Erythroblast (primary cell): Measurements from ENCODE around the gene COMP.

ENCODE experiments used
- DNase-seq, 2 experiments: peaks; one replicate each; lab custom pipeline; 2025; lab: John Stamatoyannopoulos, UW
- GATA1 ChIP-seq: IDR thresholded peaks from 2 replicates; pipeline ENCODE4 v1.6.1; 2011; ENCODE audit warnings: low read depth, mild to moderate bottlenecking, control low read depth, low read length, moderate library complexity
- POLR2A ChIP-seq: IDR thresholded peaks from 2 replicates; pipeline ENCODE4 v1.6.1; 2011; ENCODE audit warnings: mild to moderate bottlenecking, low read length

The COMP gene

DNA sequence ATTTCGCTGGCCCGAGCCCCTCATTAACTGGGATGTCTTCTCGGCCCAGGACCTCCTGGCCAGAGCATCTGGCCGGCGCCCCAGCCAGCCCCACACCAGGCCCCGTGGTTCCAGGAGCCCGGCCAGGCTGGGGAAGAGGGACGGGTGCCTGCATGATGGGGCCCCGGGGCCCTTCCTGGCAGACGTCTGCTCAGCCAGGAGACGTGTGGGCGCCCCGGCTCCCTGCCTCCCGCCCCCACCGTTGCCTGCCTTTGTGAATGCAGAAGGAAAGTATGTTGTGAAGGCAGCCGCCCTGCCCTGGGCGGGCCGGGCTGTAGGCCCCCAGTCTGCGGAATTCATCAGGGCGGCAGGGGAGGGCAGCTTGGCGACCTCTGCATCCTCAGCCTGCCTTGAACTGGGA, 4.4 kb upstream of the COMP start:
- no peak for DNase-seq
- TF ChIP-seq GATA1 (no peak), POLR2A (no peak)

DNA sequence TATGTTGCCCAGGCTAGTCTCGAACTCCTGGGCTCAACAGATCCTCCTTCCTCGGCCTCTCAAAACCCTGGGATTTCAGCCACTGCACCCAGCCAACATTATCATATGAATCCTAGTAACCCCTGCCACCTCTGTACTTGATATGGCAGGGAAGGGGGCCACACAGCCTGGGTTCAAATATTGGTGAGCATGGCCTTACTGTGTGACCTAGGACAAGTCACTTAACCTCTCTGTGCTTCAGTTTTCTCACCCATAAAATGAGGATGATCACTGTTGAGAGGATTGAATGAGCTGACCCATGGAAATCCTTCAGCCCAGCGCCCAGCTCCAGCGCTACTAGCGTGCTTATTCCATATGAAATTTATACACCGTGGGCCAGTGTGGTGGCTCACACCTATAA, 3.6 kb upstream of the COMP start:
- DNase-seq, result no peak
- TF ChIP-seq POLR2A (no peak), GATA1 (no peak)

DNA sequence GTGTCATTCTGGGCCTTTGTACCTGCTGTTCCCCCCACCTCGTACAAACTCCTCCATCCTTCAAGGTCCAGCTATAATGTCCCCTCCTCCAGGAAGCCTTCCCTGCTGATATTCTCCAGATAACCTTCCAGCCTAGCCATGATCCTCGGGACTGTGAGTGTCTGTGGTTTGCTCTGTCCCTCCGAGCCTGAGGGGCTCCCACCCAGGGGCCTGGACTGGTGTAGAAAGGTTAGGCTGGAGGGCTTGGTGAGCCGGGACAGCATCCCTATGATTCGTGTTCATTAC, 2.9 kb upstream of the COMP start:
- TF ChIP-seq GATA1 (no peak), POLR2A (no peak)
- no peak for DNase-seq

DNA sequence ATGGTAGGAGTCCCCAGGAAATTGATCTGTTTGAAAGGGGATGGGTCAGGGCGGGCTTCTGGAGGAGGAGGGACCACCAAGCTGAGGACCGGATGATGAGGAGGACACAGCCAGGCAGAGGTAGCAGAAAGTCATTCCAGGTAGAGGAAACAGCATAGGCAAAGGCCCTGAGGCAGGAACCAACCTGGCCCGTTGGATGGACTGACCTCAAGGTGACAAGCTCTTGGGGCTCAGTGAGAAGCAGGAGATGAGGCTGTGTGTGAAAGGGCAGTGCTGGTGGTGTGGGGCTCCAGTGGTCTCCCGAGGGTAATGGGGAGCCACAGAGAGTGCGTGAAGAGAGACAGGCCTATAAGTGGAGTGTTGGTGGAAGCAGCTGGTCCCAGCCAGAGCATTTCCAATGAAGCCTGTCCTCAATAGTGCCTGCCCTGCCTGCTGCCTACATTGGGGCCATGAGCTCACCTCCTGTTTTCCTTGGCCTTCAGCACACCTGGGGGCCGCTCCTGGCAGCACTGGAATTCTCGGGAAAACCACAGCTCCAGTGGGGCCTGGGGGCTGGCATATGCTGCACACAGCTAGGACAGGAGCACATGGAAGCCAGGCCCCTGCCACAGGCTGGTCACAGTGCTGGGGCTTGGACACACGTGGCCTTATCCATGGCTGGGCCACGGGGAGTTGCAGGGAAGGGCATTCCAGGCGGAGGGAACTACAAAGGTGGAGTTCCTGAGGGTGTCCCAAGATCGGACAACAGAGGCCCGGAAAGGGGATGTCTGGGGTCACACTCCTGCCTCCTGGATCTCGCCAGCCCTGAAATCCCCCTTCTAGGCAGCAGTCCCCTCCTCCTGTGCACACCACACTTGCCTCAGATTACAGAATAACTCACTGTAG, 2.3 kb upstream of the COMP start:
- TF ChIP-seq POLR2A, result no peak
- TF ChIP-seq GATA1, result no peak
- DNase-seq, result no peak

DNA sequence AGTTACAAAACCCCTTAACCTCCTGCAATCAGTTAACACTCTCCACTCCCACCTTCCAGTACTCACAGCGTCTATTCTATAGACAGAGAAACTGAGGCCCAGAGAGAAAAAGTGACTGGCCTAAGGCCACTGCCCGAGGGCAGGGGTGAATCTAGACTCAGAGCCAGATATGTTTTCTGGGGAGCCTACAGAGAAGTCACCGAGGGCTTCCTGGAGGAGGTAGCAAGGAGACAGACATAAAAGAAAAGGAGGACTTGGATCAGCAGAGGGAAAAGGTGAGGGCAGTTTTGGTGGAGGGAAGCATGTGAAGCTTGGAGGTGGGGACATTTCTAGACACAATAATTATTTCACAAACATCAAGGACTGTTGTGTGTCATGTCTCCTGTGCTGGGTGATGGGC, 1.6 kb upstream of the COMP start:
- DNase-seq, result no peak
- TF ChIP-seq GATA1 (no peak), POLR2A (no peak)

DNA sequence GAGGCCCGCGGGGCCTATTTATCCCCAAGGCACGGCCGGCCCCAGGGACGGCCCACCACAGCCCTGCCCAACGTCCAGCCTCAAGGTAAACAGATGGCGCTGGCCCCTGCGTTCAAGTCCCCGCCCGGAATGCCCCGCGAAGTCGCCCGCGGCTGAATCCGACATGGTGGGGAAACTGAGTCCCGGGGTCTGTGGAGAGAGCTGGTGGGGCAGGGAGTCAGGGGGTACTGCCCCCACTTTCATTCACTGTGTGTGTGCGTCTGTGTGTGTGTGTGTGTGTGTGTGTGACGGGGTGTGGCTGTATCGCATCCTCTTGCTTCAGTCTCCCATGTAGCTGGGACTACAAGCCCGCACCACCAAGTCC, 192 bp upstream of the COMP start:
- no peak for DNase-seq
- TF ChIP-seq GATA1 (no peak), POLR2A (no peak)

DNA sequence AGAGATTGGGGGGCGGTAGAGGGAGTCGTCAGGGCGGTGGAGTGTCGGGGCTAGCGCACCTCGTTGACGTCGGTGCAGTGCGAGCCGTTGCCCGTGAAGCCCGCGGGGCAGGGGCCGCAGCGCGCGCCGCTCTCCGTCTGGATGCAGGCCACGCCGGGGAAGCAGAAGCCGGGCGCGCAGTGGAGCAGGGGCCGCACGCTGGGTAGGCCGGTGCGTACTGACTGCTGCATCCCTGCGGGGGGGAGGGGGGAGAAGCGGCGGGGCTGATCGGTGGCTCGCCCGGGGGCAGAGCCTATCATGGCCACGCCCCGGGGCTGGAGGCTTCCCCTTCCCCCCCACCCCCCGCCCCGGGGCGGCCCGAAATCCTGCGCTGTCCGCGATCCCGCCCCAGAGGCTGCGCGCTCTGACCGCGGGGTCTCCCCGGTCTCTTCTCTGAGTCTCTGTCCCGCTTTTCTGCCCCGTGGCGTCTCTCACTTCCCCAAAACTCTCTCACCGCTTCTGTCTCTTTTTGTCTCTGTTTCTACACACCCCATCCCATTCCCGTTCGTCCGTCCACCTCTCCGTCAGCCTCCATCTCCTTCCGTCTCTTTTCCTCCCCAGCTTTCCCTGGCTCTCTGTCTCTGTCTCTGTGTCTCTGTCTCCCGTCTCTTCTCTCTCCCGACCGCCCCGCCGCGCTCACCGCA, 1.1 kb downstream of the COMP start:
- no peak for TF ChIP-seq GATA1
- no peak for TF ChIP-seq POLR2A
- no peak for DNase-seq

DNA sequence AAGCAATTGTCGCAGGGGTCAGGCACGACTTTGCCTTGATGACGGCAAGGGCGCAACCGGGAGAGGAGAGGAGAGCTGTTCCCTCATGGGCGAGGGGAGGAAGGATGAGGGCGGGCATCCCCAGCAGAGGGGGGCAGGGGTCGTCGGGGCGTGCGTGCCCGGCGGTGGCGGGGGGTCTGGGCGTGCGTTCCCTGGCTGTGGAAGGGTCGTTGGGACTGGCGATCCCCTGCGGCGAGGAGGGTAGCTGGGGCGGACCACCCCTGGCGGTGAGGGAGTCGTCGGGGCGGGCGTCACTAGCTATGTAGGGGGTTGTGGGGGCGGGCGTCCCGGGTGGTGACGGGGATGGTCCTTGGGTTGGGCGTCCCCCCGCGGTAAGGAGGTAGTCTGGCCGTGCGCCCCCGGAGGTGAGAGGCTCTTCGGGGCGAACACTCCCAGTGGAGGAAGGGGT, 1.7 kb downstream of the COMP start:
- TF ChIP-seq POLR2A (no peak), GATA1 (no peak)

DNA sequence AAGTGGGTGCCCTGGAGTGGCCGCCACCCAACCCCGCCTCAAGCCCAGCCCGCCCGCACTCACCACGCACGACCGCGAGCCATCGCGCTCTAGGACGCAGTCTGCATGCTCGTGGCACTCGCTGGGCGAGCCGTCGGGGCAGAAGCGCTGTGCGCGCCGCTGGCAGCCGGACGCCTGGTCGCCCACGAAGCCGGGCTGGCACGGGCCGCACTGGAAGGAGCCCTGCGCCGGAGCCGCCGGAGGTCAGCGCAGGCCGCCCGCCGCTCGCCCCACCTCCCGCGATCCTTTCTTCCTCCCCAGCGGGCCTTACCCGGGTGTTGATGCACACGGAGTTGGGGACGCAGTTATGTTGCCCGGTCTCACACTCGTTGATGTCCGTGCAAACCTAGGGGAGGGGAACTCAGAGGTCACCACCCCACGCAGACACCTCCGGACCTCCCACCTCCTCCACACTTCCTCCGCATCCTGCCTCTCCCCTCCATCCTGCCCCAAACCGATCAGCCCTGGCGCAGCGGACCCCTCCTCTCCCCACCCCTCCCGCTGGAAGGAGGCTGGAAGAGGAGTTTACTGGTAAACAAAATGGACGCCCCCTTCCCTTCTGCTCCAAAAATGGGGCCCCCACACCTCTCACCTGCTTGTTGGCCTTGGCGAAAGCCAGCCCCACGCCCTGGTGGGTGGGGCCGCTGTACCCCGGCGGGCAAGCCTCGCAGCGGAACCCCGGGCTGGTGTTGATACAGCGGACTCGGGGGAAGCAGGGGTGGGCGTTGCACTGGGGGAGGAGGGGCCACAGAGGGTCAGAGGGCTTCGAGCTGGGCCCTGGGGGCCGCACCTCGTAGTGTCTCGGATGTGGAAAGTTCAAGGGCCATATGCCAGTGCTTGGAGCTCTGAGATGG, 2.3 kb downstream of the COMP start:
- no peak for DNase-seq
- TF ChIP-seq GATA1, result no peak
- TF ChIP-seq POLR2A, result no peak

More for the DNA sequence above, 1.7 kb downstream of the COMP start:
- DNase-seq, result no peak

DNA sequence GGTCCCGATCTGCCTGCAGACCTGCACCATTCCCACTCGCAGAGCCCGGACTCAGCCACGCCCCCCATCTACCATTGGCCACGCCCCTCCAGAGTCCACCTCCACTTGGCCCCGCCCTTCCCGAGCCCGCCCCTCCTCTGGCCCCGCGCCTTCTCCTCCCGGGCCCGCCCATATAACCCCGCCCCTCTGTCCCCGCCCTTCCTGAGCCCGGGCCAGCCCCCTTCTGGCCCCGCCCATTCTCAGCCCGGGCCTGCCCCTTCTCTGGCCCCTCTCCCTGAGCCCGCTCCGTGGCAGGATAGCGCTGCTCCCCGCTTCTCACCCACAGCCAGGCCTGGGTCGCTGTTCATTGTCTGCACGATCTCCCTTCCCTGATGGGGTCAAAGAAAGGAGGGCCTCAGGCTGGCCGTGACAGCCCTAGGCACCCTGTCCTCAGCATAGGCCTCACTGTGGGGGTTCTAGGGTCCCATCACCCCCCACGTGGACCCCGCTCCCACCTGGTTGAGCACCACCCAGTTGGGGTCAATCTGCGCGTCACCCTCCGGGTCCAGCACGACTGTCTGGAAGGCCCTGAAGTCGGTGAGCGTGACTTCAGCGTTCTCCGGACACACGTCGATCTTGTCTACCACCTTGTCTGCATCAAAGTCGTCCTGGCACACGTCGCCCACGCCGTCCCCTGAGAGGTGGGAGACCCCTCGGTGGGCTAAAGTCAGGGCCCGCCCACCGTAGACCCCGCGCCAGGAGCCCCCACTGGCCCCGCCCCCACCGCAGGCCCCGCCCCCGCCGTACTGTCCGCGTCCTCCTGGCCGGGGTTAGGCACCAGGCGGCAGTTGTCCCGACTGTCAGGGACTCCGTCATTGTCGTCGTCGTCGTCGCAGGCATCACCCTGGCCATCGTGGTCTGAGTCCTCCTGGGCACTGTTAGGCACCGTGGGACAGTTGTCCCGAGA, 5.7 kb downstream of the COMP start:
- peak; percentile 87 to 95 for DNase-seq
- no peak for TF ChIP-seq GATA1
- TF ChIP-seq POLR2A, result no peak

DNA sequence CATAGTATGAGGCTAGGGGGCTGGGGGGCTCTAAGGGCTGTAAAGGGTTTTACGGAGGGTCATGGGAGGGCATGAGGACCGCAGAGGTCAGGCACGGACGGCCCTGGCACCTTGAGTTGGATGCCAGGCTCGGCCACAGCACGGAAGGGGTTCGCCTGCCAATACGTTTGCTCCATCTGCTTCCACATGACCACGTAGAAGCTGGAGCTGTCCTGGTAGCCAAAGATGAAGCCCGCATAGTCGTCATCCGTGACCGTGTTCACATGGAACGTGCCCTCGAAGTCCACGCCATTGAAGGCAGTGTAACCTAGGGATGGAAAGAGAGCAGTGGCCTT, 6.4 kb downstream of the COMP start:
- no peak for DNase-seq

DNA sequence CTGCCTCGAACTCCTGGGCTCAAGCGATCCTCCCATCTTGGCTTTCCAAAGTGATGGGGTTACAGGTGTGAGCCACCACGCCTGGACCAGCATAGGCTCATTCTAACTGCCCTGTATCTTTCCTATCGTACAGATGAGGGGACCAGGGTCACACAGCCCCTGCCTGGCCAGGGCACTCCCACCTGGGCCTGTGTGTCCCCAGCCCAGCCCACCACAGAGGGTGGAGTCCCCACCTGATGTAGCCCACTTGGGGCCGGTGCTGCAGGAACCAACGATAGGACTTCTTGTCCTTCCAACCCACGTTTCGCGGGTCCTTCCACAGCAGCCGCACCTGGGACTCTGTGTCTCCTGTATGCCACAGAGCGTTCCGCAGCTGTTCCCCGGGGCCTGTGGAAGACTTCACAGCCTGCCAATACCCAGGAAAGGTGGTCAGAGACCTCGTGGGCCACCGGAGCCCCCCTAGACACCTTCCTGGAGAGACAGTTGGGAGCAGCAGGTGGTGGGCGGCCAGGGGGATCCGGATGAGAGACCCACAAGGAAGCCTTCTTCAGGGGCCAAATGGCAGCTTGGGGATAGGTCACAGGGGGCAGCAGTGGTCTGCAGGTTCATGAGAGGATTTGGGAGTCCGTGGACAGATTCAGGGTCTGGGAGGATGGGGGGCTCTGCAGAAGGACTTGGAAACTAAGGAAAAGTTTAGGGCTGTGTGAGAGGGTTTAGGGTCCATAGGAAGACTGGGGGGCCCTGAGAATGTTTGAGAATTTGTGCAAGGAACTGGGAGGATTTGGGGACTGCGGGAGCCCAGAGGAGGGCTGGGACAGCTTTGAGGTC, 6.9 kb downstream of the COMP start:
- no peak for TF ChIP-seq POLR2A
- no peak for TF ChIP-seq GATA1
- DNase-seq, result no peak

More for the DNA sequence above, 6.4 kb downstream of the COMP start:
- TF ChIP-seq GATA1 (no peak), POLR2A (no peak)
